Spinal cord (tissue), 10 donors: ENCODE data around the gene RAB4A. TPM values are rescaled to one million over a fixed set of nuclear protein-coding genes. Genes with fewer than 3 reads are reported as not detected.

ENCODE experiments used
- DNase-seq, 6 donors: peaks; one replicate each; pipeline versions ENCODE4 v3.0.0 to v3.0.0-alpha.2; 2013 to 2015; ENCODE audit warnings: low spot score in 6 of 6, low read depth in 4 of 6
- H3K27ac ChIP-seq: one replicate; pipeline ENCODE4 v1.5.1; 2013; ENCODE audit warnings: low read depth, low read length, control low read depth
- H3K27me3 ChIP-seq: one replicate; pipeline ENCODE4 v1.6.1; 2013; ENCODE audit warnings: low read length; ENCODE audit not compliant: control insufficient read depth, insufficient read depth
- H3K36me3 ChIP-seq: one replicate; pipeline ENCODE4 v1.6.1; 2013; ENCODE audit warnings: low read length; ENCODE audit not compliant: control insufficient read depth, insufficient read depth
- H3K4me1 ChIP-seq: one replicate; pipeline ENCODE4 v1.6.1; 2013; ENCODE audit warnings: low read length; ENCODE audit not compliant: control insufficient read depth, insufficient read depth
- H3K4me3 ChIP-seq: one replicate; pipeline ENCODE4 v1.5.1; 2013; ENCODE audit warnings: low read depth, low read length, control low read depth
- H3K9me3 ChIP-seq: one replicate; pipeline ENCODE4 v1.6.1; 2013; ENCODE audit warnings: low read length; ENCODE audit not compliant: control insufficient read depth, insufficient read depth
- WGBS: methylation state at CpG from one replicate; pipeline ENCODE4 v1.1.5; 2013; ENCODE audit warnings: missing lambda C conversion rate; ENCODE audit not compliant: insufficient coverage; 5-methylcytosine and 5-hydroxymethylcytosine counted together
- polyA plus RNA-seq, 2 donors: library from polyadenylated mRNA; unstranded; fragments of 120-200 nt; gene quantifications; one replicate each; pipeline ENCODE4 v1.2.1, GENCODE V29; 2013; ENCODE audit not compliant: insufficient read length in 2 of 2
- total RNA-seq, 2 donors: library from RNA; depleted of rRNA in 1 of 2; stranded (reverse); fragments of 120-200 nt in 1 of 2; fragments of >200 nt in 1 of 2; gene quantifications; one replicate each; pipeline versions ENCODE4 v1.2.3 to v1.2.4, GENCODE V29; 2013 to 2014
- donor health status: healthy.

Gene RAB4A
- total and polyA plus RNA-seq, 4 donors: 42.6 to 82.2 (median 58.5) TPM

DNA sequence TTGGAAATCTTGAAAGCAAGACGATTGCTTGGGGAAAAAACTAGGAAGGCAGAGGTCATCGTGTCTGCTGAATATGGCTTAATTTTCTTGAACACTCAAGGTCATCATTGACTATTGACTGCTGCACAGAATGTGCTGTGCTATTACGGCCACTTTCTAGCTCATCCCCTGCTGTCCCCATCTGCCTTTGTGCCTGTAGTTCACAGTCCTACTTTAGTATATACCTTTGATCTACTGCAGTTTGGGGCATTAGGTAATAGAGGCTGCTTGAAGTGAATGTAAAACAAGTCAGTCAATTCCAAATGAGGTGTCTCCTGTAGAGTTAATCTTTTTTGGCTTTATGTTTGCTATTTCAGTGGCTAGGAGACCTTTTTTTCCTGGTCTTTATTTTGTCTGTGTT, 8.3 kb downstream of the RAB4A start:
- no peak for DNase-seq
- no peak overlapping the region for H3K27ac ChIP-seq
- no peaks in the 10 kb centered on the region for H3K36me3 ChIP-seq
- no peak overlapping the region for H3K4me3 ChIP-seq
- peaks cover under 1% of the 10 kb centered on the region for H3K4me1 ChIP-seq
- H3K9me3 ChIP-seq: no peaks in the 10 kb centered on the region
- 60% methylated on average over 3 of the region's 3 CpGs for WGBS
- no peaks in the 10 kb centered on the region for H3K27me3 ChIP-seq

GRCh38 chr1:229280037-229280828, 9.3 kb downstream of the RAB4A start:
- no peaks in the 10 kb centered on the region for H3K9me3 ChIP-seq
- DNase-seq: no peak
- no peaks in the 10 kb centered on the region for H3K4me1 ChIP-seq
- H3K27me3 ChIP-seq: no peaks in the 10 kb centered on the region
- no peak overlapping the region for H3K4me3 ChIP-seq
- no peaks in the 10 kb centered on the region for H3K36me3 ChIP-seq
- no peak overlapping the region for H3K27ac ChIP-seq
- WGBS: no CpG with 5 or more reads among the region's 6 CpGs

- no CpG with 5 or more reads among the region's 3 CpGs for WGBS
- H3K36me3 ChIP-seq: no peaks in the 10 kb centered on the region
Measured at GRCh38 chr1:229280921-229281320, 10.0 kb downstream of the RAB4A start.

DNA sequence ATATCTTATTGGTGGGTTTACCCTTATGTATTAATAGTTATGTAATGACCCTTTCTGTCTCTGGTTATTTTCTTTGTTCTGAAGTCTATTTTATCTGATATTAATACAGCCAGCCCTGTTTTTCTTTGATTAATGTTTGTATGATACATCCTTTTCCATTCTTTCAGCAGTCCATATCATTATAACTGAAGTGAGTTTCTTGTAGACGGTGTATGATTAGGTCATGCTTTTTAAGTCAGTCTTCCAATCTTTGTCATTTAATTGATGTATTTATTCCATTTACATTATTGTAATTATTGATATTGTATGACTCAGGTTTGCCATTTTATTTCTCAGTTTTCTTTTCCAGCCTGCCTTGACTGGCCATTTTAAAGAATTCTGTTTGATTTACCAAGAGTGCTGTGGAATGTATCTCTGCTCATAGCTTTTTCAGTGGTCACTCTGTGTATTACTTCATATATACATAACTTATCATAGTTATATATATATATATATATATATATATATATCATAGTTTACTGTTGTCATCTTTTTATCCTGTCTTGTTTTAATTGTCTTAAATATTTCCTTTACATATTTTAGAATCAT, 10.5 kb downstream of the RAB4A start:
- Histone ChIP-seq H3K4me1 (no peaks in the 10 kb centered on the region), H3K27me3 (no peaks in the 10 kb centered on the region), H3K4me3 (no peak overlapping the region), H3K36me3 (no peaks in the 10 kb centered on the region), H3K27ac (no peak overlapping the region), H3K9me3 (no peaks in the 10 kb centered on the region)
- WGBS: no CpG with 5 or more reads among the region's 1 CpG
- DNase-seq: no peak

More at GRCh38 chr1:229280921-229281320, 10.0 kb downstream of the RAB4A start:
- DNase-seq: no peak
- H3K27ac ChIP-seq: no peak overlapping the region
- H3K27me3 ChIP-seq: no peaks in the 10 kb centered on the region
- no peaks in the 10 kb centered on the region for H3K9me3 ChIP-seq
- H3K4me1 ChIP-seq: no peaks in the 10 kb centered on the region
- H3K4me3 ChIP-seq: no peak overlapping the region

DNA sequence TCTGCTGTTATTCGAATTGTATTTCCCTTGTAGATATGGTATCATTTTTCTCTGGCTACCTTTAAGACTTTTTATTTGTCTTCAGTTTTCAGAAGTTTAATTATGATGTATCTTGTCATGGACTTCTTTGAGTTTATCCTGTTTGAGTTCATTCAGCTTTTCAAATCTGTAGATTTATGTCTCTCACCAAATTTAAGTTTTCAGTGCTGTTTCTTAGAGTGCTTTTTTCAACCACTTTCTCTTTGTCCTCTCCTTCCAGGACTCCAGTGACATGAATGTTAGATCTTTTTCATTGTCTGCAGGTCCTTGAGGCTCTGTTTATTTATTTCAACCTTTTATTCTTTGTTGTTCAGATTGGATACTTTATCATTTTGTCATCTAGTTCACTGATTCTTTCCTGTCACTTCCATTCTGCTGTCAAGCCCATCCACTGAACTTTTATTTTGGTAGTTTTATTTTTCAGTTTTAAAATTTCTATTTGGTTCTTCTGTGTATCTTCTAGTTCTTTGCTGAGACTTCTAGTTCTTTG, 11.4 kb downstream of the RAB4A start:
- DNase-seq: no peak
- H3K4me3 ChIP-seq: no peak overlapping the region
- no peaks in the 10 kb centered on the region for H3K4me1 ChIP-seq
- no peaks in the 10 kb centered on the region for H3K9me3 ChIP-seq
- H3K36me3 ChIP-seq: no peaks in the 10 kb centered on the region
- no CpG with 5 or more reads among the region's 1 CpG for WGBS
- H3K27ac ChIP-seq: no peak overlapping the region
- no peaks in the 10 kb centered on the region for H3K27me3 ChIP-seq

DNA sequence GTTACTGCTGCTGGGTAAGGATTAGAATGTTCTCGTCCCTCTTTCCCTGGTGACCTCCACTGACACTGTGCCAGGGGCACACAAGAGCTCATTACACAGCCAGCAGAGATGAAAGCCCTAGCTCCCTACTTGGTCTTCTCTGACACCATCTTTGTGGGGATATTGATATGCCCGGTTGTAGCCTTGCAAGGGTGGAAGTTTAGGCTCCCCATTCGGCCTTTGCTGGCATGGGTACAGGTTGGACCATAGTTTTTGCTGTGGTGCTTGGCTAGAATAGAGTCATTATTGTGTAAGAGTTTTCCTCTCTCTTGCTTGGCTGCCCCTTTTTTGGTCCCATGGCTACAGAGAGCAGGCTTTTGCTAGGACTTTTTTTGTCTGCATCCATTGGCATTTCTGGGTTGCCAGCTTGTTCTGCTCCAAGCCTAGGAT, 12.3 kb downstream of the RAB4A start:
- no peaks in the 10 kb centered on the region for H3K36me3 ChIP-seq
- DNase-seq: peak in 1 of 6 donors; percentile 63
- no peak overlapping the region for H3K4me3 ChIP-seq
- WGBS: no CpG with 5 or more reads among the region's 3 CpGs
- no peaks in the 10 kb centered on the region for H3K27me3 ChIP-seq
- no peaks in the 10 kb centered on the region for H3K9me3 ChIP-seq
- H3K4me1 ChIP-seq: no peaks in the 10 kb centered on the region
- no peak overlapping the region for H3K27ac ChIP-seq

DNA sequence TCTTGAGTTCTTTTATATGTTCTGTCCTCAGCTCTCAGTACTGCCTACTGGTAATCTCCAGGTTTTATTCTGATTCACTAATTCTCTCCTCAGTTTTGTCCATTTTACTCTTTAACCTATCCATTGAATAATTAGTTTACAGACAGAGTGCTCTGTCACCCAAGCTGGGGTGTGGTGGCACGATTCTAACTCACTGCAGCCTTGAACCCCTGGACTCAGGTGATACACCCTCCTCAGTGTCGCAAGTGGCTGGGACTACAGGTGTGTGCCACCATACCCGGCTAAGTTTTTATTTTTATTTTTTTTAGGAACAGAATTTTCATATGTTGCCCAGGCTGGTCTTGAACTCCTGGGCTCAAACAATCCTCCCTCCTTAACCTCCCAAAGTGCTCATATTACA, 14.0 kb downstream of the RAB4A start:
- no peak for DNase-seq
- Histone ChIP-seq H3K27ac (no peak overlapping the region), H3K27me3 (no peaks in the 10 kb centered on the region), H3K4me1 (no peaks in the 10 kb centered on the region), H3K4me3 (no peak overlapping the region), H3K36me3 (no peaks in the 10 kb centered on the region), H3K9me3 (no peaks in the 10 kb centered on the region)
- 100% methylated on average over 1 of the region's 3 CpGs for WGBS

DNA sequence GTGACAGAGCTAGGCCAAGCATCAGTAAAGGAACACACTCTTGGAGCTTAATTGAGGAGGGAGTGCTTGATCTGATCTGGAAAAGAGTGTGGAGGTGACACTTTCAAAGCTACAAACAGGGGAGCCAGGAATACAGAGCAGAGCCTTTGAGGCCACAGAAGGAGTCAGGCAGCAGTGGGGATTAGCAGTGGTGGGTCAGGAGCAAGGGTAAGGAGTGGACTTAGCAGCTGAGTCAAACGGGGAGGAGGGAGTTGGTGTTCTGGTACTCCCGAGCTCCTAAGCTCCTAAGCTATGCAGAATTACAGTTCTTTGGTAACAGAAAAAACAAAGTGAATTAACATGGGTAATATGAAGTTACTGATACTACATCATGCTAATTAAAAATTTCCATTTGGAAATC, 14.5 kb downstream of the RAB4A start:
- no peaks in the 10 kb centered on the region for H3K9me3 ChIP-seq
- no peaks in the 10 kb centered on the region for H3K4me1 ChIP-seq
- H3K27ac ChIP-seq: no peak overlapping the region
- H3K4me3 ChIP-seq: no peak overlapping the region
- no peak for DNase-seq
- H3K27me3 ChIP-seq: no peaks in the 10 kb centered on the region
- WGBS: no CpG with 5 or more reads among the region's 2 CpGs
- no peaks in the 10 kb centered on the region for H3K36me3 ChIP-seq

- no peaks in the 10 kb centered on the region for H3K27me3 ChIP-seq
- no peaks in the 10 kb centered on the region for H3K36me3 ChIP-seq
- H3K4me3 ChIP-seq: no peak overlapping the region
- H3K27ac ChIP-seq: no peak overlapping the region
- DNase-seq: no peak
- H3K9me3 ChIP-seq: no peaks in the 10 kb centered on the region
- no CpG with 5 or more reads among the region's 2 CpGs for WGBS
- no peaks in the 10 kb centered on the region for H3K4me1 ChIP-seq
Measured at GRCh38 chr1:229286099-229286766, 15.3 kb downstream of the RAB4A start.
